HepG2 (cell line): ENCODE measurements around the gene PIGZ. TPM values are rescaled to one million over a fixed set of nuclear protein-coding genes. Genes with fewer than 3 reads are reported as not detected.

Experiments
- KDM5B ChIP-seq: sonication (generic); formaldehyde crosslinking; IDR thresholded peaks from 2 replicates; pipeline ENCODE4 v1.4.0; 2020; ENCODE audit warnings: missing genetic modification reagents, mild to moderate bottlenecking, borderline replicate concordance
- NONO ChIP-seq, 2 experiments: fragments of 450-650 bp in 1 of 2; sonication (generic) in 1 of 2; formaldehyde crosslinking in 1 of 2; IDR thresholded peaks in 1 of 2; conservative IDR thresholded peaks in 1 of 2; 2 replicates each; pipeline versions ENCODE4 v1.6.1 to v1.8.0; 2017 to 2022; ENCODE audit warnings: mild to moderate bottlenecking in 1 of 2, missing genetic modification reagents in 1 of 2, moderate library complexity in 1 of 2
- SOX13 ChIP-seq, 3 experiments: fragments of 450-650 bp in 1 of 3; sonication (generic) in 1 of 3; formaldehyde crosslinking in 1 of 3; IDR thresholded peaks in 2 of 3; conservative IDR thresholded peaks in 1 of 3; 2 replicates each; pipeline versions ENCODE4 v1.5.0 to v1.6.1; 2016 to 2020; ENCODE audit warnings: antibody characterized with exemption in 1 of 3, mild to moderate bottlenecking in 1 of 3, missing compliant biosample characterization in 1 of 3, missing genetic modification reagents in 1 of 3, moderate library complexity in 1 of 3
- SOX5 ChIP-seq: IDR thresholded peaks from 2 replicates; pipeline ENCODE4 v1.6.1; 2016; ENCODE audit warnings: borderline replicate concordance
- SPEN ChIP-seq: sonication (generic); formaldehyde crosslinking; IDR thresholded peaks from 2 replicates; pipeline ENCODE4 v1.5.1; 2020; ENCODE audit warnings: low read depth, mild to moderate bottlenecking, missing genetic modification reagents
- TBX3 ChIP-seq: fragments of 450-650 bp; IDR thresholded peaks from 2 replicates; pipeline ENCODE4 v1.6.1; 2017; ENCODE audit warnings: antibody characterized with exemption, mild to moderate bottlenecking, inconsistent platforms, borderline replicate concordance
- ZBTB7B ChIP-seq: sonication (generic); formaldehyde crosslinking; IDR thresholded peaks from 2 replicates; pipeline ENCODE4 v1.4.0; 2020; ENCODE audit warnings: missing genetic modification reagents
- ZMAT5 ChIP-seq: sonication (generic); formaldehyde crosslinking; IDR thresholded peaks from 2 replicates; pipeline ENCODE4 v1.5.0; 2020; ENCODE audit warnings: mild to moderate bottlenecking, low read depth, missing genetic modification reagents, borderline replicate concordance
- ZNF501 ChIP-seq: sonication (generic); formaldehyde crosslinking; IDR thresholded peaks from 2 replicates; pipeline ENCODE4 v1.5.1; 2020; ENCODE audit warnings: mild to moderate bottlenecking, moderate library complexity, missing genetic modification reagents
- ZNF562 ChIP-seq: sonication (generic); formaldehyde crosslinking; IDR thresholded peaks from 2 replicates; pipeline ENCODE4 v1.8.0; 2022; ENCODE audit warnings: missing genetic modification reagents, borderline replicate concordance
- ZNF670 ChIP-seq: sonication (generic); formaldehyde crosslinking; IDR thresholded peaks from 2 replicates; pipeline ENCODE4 v1.8.0; 2022; ENCODE audit warnings: mild to moderate bottlenecking, missing genetic modification reagents, borderline replicate concordance
- ZUFSP ChIP-seq: sonication (generic); formaldehyde crosslinking; IDR thresholded peaks from 2 replicates; pipeline ENCODE4 v1.9.0; 2021; ENCODE audit warnings: missing genetic modification reagents, mild to moderate bottlenecking, borderline replicate concordance
- polyA plus RNA-seq, 8 experiments: library from polyadenylated mRNA; depleted of rRNA in 3 of 8; stranded (reverse) in 7 of 8; unstranded in 1 of 8; fragments of >200 nt; fragmentation: Illumina TruSeq in 4 of 8; extraction: Trizol in 4 of 8; gene quantifications; 2 replicates each; pipeline versions ENCODE4 v1.2.1 to v1.2.3, GENCODE V29; 2011 to 2016; ENCODE audit warnings: low read depth in 4 of 8, missing spikeins in 1 of 8, mixed read lengths in 1 of 8; ENCODE audit not compliant: insufficient read depth in 1 of 8
- total RNA-seq, 5 experiments: library from RNA; depleted of rRNA; stranded (reverse); fragments of >200 nt; fragmentation: Illumina TruSeq; extraction: Trizol; gene quantifications; 2 replicates each; pipeline ENCODE4 v1.2.3, GENCODE V29; 2016; ENCODE audit warnings: low read depth in 1 of 5
- TF ChIP-seq, protein P1 (sequence below): IDR thresholded peaks from 2 replicates; pipeline ENCODE4 v1.6.1; 2016; ENCODE audit warnings: low read depth, control low read depth
- TF ChIP-seq, protein P2 (sequence below): sonication (generic); formaldehyde crosslinking; IDR thresholded peaks from 2 replicates; pipeline ENCODE4 v1.4.0; 2020; ENCODE audit warnings: missing genetic modification reagents
- TF ChIP-seq, protein P3 (sequence below): sonication (generic); formaldehyde crosslinking; IDR thresholded peaks from 2 replicates; pipeline ENCODE4 v1.5.1; 2020; ENCODE audit warnings: mild to moderate bottlenecking, missing genetic modification reagents, borderline replicate concordance

PIGZ gene
- total and polyA plus RNA-seq, 2 of the 13 experiments (the other 11 are each of a cell fraction or from before 2014, with no cell fraction given): 4.7 to 60.5 TPM

DNA sequence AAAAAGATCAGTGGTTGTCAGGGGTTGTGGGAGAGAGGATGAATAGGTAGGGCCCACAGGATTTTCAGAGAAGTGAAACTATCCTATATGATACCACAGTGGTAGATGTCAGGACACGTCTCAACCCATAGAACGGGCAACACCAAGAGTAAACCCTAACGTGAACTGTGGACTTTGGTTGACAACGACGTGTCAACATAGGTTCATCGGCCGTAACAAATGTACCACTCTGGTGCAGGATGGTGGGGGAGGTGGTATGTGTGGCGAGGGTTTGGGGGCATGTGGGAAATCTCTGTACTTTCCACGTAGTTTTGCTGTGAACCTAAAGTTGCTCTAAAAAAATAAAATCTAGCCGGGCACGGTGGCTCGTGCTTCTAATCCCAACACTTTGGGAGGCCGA lies 13.0 kb upstream of the PIGZ start (continued):
- TF ChIP-seq ZMAT5 (CRISPR knock-in tag) (no peak), ZUFSP (CRISPR knock-in tag) (no peak), TBX3 (peak; percentile 68; the same call in 1 of the 2 replicates), ZNF670 (CRISPR knock-in tag) (0 out of 2 replicates have a peak, but pooled peaks have one; percentile 35), ZNF501 (CRISPR knock-in tag) (0 out of 2 replicates have a peak, but pooled peaks have one; percentile 37), KDM5B (CRISPR knock-in tag) (no peak), NONO (IDR thresholded peaks at IDR 0.05) (no peak), NONO (CRISPR knock-in tag; conservative IDR thresholded peaks at IDR 0.05) (peak; percentile 74), SOX5 (peak; percentile 54; the same call in 1 of the 2 replicates), ZBTB7B (CRISPR knock-in tag) (peak; percentile 67; the same call in 1 of the 2 replicates), SPEN (peak; percentile 43; the same call in 1 of the 2 replicates), ZNF562 (no peak), SOX13 (IDR thresholded peaks at IDR 0.05) (no peak), SOX13 (CRISPR knock-in tag; conservative IDR thresholded peaks at IDR 0.05 in 1 of 2, IDR thresholded peaks at IDR 0.05 in 1 of 2) (peak in 1 of 2 experiments; percentile 54; a peak in 2 of 4 replicates)
- TF ChIP-seq, protein P1, sequence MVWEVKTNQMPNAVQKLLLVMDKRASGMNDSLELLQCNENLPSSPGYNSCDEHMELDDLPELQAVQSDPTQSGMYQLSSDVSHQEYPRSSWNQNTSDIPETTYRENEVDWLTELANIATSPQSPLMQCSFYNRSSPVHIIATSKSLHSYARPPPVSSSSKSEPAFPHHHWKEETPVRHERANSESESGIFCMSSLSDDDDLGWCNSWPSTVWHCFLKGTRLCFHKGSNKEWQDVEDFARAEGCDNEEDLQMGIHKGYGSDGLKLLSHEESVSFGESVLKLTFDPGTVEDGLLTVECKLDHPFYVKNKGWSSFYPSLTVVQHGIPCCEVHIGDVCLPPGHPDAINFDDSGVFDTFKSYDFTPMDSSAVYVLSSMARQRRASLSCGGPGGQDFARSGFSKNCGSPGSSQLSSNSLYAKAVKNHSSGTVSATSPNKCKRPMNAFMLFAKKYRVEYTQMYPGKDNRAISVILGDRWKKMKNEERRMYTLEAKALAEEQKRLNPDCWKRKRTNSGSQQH (CRISPR knock-in tag): 0 out of 2 replicates have a peak, but pooled peaks have one; percentile 36
- TF ChIP-seq, protein P2, sequence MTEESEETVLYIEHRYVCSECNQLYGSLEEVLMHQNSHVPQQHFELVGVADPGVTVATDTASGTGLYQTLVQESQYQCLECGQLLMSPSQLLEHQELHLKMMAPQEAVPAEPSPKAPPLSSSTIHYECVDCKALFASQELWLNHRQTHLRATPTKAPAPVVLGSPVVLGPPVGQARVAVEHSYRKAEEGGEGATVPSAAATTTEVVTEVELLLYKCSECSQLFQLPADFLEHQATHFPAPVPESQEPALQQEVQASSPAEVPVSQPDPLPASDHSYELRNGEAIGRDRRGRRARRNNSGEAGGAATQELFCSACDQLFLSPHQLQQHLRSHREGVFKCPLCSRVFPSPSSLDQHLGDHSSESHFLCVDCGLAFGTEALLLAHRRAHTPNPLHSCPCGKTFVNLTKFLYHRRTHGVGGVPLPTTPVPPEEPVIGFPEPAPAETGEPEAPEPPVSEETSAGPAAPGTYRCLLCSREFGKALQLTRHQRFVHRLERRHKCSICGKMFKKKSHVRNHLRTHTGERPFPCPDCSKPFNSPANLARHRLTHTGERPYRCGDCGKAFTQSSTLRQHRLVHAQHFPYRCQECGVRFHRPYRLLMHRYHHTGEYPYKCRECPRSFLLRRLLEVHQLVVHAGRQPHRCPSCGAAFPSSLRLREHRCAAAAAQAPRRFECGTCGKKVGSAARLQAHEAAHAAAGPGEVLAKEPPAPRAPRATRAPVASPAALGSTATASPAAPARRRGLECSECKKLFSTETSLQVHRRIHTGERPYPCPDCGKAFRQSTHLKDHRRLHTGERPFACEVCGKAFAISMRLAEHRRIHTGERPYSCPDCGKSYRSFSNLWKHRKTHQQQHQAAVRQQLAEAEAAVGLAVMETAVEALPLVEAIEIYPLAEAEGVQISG: peak; percentile 43; the same call in 1 of the 2 replicates
- TF ChIP-seq, protein P3, sequence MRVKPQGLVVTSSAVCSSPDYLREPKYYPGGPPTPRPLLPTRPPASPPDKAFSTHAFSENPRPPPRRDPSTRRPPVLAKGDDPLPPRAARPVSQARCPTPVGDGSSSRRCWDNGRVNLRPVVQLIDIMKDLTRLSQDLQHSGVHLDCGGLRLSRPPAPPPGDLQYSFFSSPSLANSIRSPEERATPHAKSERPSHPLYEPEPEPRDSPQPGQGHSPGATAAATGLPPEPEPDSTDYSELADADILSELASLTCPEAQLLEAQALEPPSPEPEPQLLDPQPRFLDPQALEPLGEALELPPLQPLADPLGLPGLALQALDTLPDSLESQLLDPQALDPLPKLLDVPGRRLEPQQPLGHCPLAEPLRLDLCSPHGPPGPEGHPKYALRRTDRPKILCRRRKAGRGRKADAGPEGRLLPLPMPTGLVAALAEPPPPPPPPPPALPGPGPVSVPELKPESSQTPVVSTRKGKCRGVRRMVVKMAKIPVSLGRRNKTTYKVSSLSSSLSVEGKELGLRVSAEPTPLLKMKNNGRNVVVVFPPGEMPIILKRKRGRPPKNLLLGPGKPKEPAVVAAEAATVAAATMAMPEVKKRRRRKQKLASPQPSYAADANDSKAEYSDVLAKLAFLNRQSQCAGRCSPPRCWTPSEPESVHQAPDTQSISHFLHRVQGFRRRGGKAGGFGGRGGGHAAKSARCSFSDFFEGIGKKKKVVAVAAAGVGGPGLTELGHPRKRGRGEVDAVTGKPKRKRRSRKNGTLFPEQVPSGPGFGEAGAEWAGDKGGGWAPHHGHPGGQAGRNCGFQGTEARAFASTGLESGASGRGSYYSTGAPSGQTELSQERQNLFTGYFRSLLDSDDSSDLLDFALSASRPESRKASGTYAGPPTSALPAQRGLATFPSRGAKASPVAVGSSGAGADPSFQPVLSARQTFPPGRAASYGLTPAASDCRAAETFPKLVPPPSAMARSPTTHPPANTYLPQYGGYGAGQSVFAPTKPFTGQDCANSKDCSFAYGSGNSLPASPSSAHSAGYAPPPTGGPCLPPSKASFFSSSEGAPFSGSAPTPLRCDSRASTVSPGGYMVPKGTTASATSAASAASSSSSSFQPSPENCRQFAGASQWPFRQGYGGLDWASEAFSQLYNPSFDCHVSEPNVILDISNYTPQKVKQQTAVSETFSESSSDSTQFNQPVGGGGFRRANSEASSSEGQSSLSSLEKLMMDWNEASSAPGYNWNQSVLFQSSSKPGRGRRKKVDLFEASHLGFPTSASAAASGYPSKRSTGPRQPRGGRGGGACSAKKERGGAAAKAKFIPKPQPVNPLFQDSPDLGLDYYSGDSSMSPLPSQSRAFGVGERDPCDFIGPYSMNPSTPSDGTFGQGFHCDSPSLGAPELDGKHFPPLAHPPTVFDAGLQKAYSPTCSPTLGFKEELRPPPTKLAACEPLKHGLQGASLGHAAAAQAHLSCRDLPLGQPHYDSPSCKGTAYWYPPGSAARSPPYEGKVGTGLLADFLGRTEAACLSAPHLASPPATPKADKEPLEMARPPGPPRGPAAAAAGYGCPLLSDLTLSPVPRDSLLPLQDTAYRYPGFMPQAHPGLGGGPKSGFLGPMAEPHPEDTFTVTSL: peak; percentile 46; the same call in 1 of the 2 replicates
